ENCODE results near the gene EPAS1.

- TF ChIP-seq POLR2A (IDR thresholded peaks at IDR 0.05), result no peak
- TF ChIP-seq CTCF (IDR thresholded peaks at IDR 0.05), result no peak
These were observed 86.7 kb downstream of the EPAS1 start for GRCh38 chr2:46383784-46384456.

Data from thyroid gland (tissue), 4 donors.